ENCODE data around the gene CHRNE.

DNA sequence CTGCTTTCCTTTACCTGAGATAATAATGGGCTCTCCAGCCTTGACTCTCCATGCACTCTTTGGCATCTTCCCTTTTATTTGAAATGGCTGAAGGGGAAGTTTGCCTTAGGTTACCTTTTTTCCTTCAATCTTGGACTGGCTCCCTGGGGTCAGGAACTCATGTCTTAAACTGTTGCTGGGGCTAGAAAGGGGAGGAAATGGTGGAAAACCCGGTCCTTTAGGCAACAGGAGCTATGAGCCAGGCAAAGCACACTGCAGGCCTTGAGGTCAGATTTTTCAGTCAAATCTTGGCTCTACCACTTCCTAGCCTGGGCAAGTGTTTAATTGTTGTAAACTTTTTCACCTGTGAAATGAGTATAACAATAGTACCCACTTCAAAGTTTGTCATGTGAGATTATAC lies 39.6 kb downstream of the CHRNE start:
- TF ChIP-seq EZH2 (IDR thresholded peaks at IDR 0.05; ENCODE audit: borderline replicate concordance, insufficient read depth, low read depth, low read length, poor library complexity, severe bottlenecking) = no peak
- TF ChIP-seq, protein P1, sequence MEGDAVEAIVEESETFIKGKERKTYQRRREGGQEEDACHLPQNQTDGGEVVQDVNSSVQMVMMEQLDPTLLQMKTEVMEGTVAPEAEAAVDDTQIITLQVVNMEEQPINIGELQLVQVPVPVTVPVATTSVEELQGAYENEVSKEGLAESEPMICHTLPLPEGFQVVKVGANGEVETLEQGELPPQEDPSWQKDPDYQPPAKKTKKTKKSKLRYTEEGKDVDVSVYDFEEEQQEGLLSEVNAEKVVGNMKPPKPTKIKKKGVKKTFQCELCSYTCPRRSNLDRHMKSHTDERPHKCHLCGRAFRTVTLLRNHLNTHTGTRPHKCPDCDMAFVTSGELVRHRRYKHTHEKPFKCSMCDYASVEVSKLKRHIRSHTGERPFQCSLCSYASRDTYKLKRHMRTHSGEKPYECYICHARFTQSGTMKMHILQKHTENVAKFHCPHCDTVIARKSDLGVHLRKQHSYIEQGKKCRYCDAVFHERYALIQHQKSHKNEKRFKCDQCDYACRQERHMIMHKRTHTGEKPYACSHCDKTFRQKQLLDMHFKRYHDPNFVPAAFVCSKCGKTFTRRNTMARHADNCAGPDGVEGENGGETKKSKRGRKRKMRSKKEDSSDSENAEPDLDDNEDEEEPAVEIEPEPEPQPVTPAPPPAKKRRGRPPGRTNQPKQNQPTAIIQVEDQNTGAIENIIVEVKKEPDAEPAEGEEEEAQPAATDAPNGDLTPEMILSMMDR (IDR thresholded peaks at IDR 0.05) = no peak

Measured in B cell (primary cell).